22Rv1 (cell line): Measurements from ENCODE around the gene TIAM2.

ENCODE experiments used
- CTCF ChIP-seq: fragments of 450-650 bp; IDR thresholded peaks from 2 replicates; pipeline ENCODE4 v1.5.1; 2017; ENCODE audit warnings: mild to moderate bottlenecking
- ZFX ChIP-seq: fragments of 450-650 bp; IDR thresholded peaks from 2 replicates; pipeline ENCODE4 v1.6.1; 2017; ENCODE audit warnings: antibody characterized with exemption, borderline replicate concordance

- TF ChIP-seq CTCF = no peak
- no peak for TF ChIP-seq ZFX
These were observed 50.7 kb downstream of the TIAM2 start for GRCh38 chr6:155045561-155046404.
